ENCODE data around the gene SLC35B2.
A peak's percentile ranks its signal among the peaks of the same experiment; 100 is the strongest.

SLC35B2 gene

DNA sequence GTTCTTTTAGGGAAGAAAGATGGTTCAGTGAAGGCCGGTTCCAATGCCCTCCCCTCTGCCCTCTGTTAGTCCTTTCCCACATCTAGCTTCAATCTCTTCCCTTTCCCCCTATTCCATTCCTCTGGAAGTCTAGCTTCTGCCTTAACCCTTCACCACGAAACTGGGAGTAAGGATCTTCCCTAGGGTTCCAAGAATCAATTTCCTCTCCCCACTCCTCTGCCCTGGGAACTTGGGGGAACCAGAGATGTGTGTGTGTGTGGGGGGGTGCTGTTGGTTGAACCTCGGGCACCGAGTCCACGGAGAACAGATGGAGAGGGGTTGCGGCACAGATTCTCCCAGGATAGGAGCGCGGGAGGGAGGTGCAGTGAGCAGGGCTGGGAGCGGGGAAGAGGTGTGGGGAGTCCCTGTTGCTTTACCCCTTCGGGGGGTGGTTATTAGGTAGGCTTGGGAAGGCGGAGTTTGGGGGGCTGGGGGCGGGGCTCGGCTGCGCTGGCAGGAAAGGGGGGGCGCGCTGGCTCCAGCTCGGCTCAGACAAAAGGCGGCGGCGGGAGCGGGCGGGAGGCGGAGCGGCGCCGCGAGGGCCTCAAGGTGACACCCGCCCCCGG is 12.7 kb upstream of the SLC35B2 start, which contains the start of gene TMEM151B:
TMEM151B (plus strand) TSS at position 530 of the 605 bp plus-strand sequence. CDS start 293 bp downstream, outside the sequence.
- no CpG with 5 or more reads among the region's 29 CpGs for WGBS, 2 donors (ENCODE audit: extremely low coverage in 2 of 2, insufficient read length in 2 of 2, insufficient replicate concordance in 1 of 2)
- no peak within 1 kb of the TSS for H2BK120ac ChIP-seq (ENCODE audit: low read depth, low read length)
- peak within 1 kb of the TSS; percentile 79 for H2AFZ ChIP-seq (ENCODE audit: low read length)
- peak within 1 kb of the TSS; percentile 77 for H2AK5ac ChIP-seq (ENCODE audit: low read depth, low read length)
- H3K14ac ChIP-seq (ENCODE audit: low read length): no peak within 1 kb of the TSS
- peak within 1 kb of the TSS; percentile 51 to 78 for H3K4me3 ChIP-seq (ENCODE audit: low read length in 2 of 2)
- no peak within 1 kb of the TSS for H3K23ac ChIP-seq (ENCODE audit: low read depth, low read length, poor library complexity)
- no peaks in the 10 kb centered on the region for H3K9me3 ChIP-seq (replicated peaks in 1 of 2; ENCODE audit: control insufficient read depth in 2 of 2, insufficient read depth in 1 of 2, low read depth in 1 of 2, low read length in 2 of 2)
- H3K4ac ChIP-seq (ENCODE audit: low read length): no peak within 1 kb of the TSS
- peaks cover 29 to 40% of the 10 kb centered on the region in 2 donors for H3K4me1 ChIP-seq (ENCODE audit: control insufficient read depth in 2 of 2, insufficient read depth in 1 of 2, low read depth in 1 of 2, low read length in 2 of 2)
- H3K27ac ChIP-seq (replicated peaks; ENCODE audit: low read length): no peak within 1 kb of the TSS
- no peaks in the 10 kb centered on the region for H3K79me1 ChIP-seq (ENCODE audit: low read depth, low read length)
- no peak within 1 kb of the TSS for H4K8ac ChIP-seq (ENCODE audit: low read depth, low read length)
- peaks cover 2 to 20% of the 10 kb centered on the region in 2 donors for H3K36me3 ChIP-seq (replicated peaks in 1 of 2; ENCODE audit: control insufficient read depth in 2 of 2, insufficient read depth in 2 of 2, low read length in 2 of 2)
- peak within 1 kb of the TSS; percentile 72 for H3K4me2 ChIP-seq (ENCODE audit: insufficient read depth, low read length, poor library complexity, severe bottlenecking)
- H4K91ac ChIP-seq (ENCODE audit: low read depth, low read length, poor library complexity): no peak within 1 kb of the TSS
- no peak within 1 kb of the TSS for H2BK15ac ChIP-seq (ENCODE audit: low read length)
- peak within 1 kb of the TSS; percentile 60 for H3K9ac ChIP-seq (ENCODE audit: low read depth, low read length, poor library complexity)
- peak within 1 kb of the TSS; percentile 54 for H3K18ac ChIP-seq (ENCODE audit: low read length)
- H3K27me3 ChIP-seq (ENCODE audit: control insufficient read depth in 3 of 3, insufficient read depth in 3 of 3, low read depth in 1 of 3, low read length in 3 of 3): peaks cover 0 to 3% (median 0%) of the 10 kb centered on the region in 3 experiments
- H2BK12ac ChIP-seq (ENCODE audit: low read length): no peak within 1 kb of the TSS
- no peak for DNase-seq (ENCODE audit: low spot score)
- no peak within 1 kb of the TSS for H2BK5ac ChIP-seq (ENCODE audit: low read length)

- Histone ChIP-seq H3K27ac (replicated peaks; ENCODE audit: low read length) (no peak overlapping the region), H3K18ac (ENCODE audit: low read length) (no peak overlapping the region), H3K14ac (ENCODE audit: low read length) (no peak overlapping the region), H2BK120ac (ENCODE audit: low read depth, low read length) (no peak overlapping the region), H3K9ac (ENCODE audit: low read depth, low read length, poor library complexity) (no peak overlapping the region), H4K91ac (ENCODE audit: low read depth, low read length, poor library complexity) (no peak overlapping the region), H3K27me3 (ENCODE audit: control insufficient read depth in 3 of 3, insufficient read depth in 3 of 3, low read depth in 1 of 3, low read length in 3 of 3) (peaks cover 0 to 3% (median 0%) of the 10 kb centered on the region in 3 experiments), H2AFZ (ENCODE audit: low read length) (no peak overlapping the region), H2BK5ac (ENCODE audit: low read length) (no peak overlapping the region), H2BK12ac (ENCODE audit: low read length) (no peak overlapping the region), H3K4me3 (ENCODE audit: low read length in 2 of 2) (peak overlapping the region in 1 of 2 donors; percentile 51), H4K8ac (ENCODE audit: low read depth, low read length) (no peak overlapping the region), H2AK5ac (ENCODE audit: low read depth, low read length) (no peak overlapping the region), H3K79me1 (ENCODE audit: low read depth, low read length) (peaks cover 2% of the 10 kb centered on the region), H2BK15ac (ENCODE audit: low read length) (no peak overlapping the region), H3K23ac (ENCODE audit: low read depth, low read length, poor library complexity) (no peak overlapping the region), H3K4ac (ENCODE audit: low read length) (no peak overlapping the region), H3K4me1 (ENCODE audit: control insufficient read depth in 2 of 2, insufficient read depth in 1 of 2, low read depth in 1 of 2, low read length in 2 of 2) (peaks cover 33 to 44% of the 10 kb centered on the region in 2 donors), H3K9me3 (replicated peaks in 1 of 2; ENCODE audit: control insufficient read depth in 2 of 2, insufficient read depth in 1 of 2, low read depth in 1 of 2, low read length in 2 of 2) (no peaks in the 10 kb centered on the region), H3K4me2 (ENCODE audit: insufficient read depth, low read length, poor library complexity, severe bottlenecking) (no peak overlapping the region), H3K36me3 (replicated peaks in 1 of 2; ENCODE audit: control insufficient read depth in 2 of 2, insufficient read depth in 2 of 2, low read length in 2 of 2) (peaks cover 2 to 17% of the 10 kb centered on the region in 2 donors)
- no CpG with 5 or more reads among the region's 1 CpG for WGBS, 2 donors (ENCODE audit: extremely low coverage in 2 of 2, insufficient read length in 2 of 2, insufficient replicate concordance in 1 of 2)
- DNase-seq (ENCODE audit: low spot score): no peak
Measured at GRCh38 chr6:44269178-44269920, 12.0 kb upstream of the SLC35B2 start.

GRCh38 chr6:44268095-44268628 is 10.8 kb upstream of the SLC35B2 start:
- Histone ChIP-seq H3K4me3 (ENCODE audit: low read length in 2 of 2) (peak overlapping the region in 1 of 2 donors; percentile 5), H3K27me3 (ENCODE audit: control insufficient read depth in 3 of 3, insufficient read depth in 3 of 3, low read depth in 1 of 3, low read length in 3 of 3) (peaks cover 0 to 2% (median 0%) of the 10 kb centered on the region in 3 experiments), H2AK5ac (ENCODE audit: low read depth, low read length) (no peak overlapping the region), H2BK12ac (ENCODE audit: low read length) (no peak overlapping the region), H3K9ac (ENCODE audit: low read depth, low read length, poor library complexity) (no peak overlapping the region), H3K4me2 (ENCODE audit: insufficient read depth, low read length, poor library complexity, severe bottlenecking) (peak overlapping the region; percentile 41), H2BK15ac (ENCODE audit: low read length) (no peak overlapping the region), H2BK5ac (ENCODE audit: low read length) (peak overlapping the region; percentile 3), H2AFZ (ENCODE audit: low read length) (peak overlapping the region; percentile 72), H3K27ac (replicated peaks; ENCODE audit: low read length) (peak overlapping the region; percentile 61), H3K36me3 (replicated peaks in 1 of 2; ENCODE audit: control insufficient read depth in 2 of 2, insufficient read depth in 2 of 2, low read length in 2 of 2) (peaks cover 2 to 6% of the 10 kb centered on the region in 2 donors), H3K4ac (ENCODE audit: low read length) (no peak overlapping the region), H3K18ac (ENCODE audit: low read length) (no peak overlapping the region), H3K4me1 (ENCODE audit: control insufficient read depth in 2 of 2, insufficient read depth in 1 of 2, low read depth in 1 of 2, low read length in 2 of 2) (peaks cover 44 to 54% of the 10 kb centered on the region in 2 donors), H4K8ac (ENCODE audit: low read depth, low read length) (no peak overlapping the region), H2BK120ac (ENCODE audit: low read depth, low read length) (no peak overlapping the region), H3K14ac (ENCODE audit: low read length) (no peak overlapping the region), H3K9me3 (replicated peaks in 1 of 2; ENCODE audit: control insufficient read depth in 2 of 2, insufficient read depth in 1 of 2, low read depth in 1 of 2, low read length in 2 of 2) (no peaks in the 10 kb centered on the region), H3K23ac (ENCODE audit: low read depth, low read length, poor library complexity) (no peak overlapping the region), H4K91ac (ENCODE audit: low read depth, low read length, poor library complexity) (no peak overlapping the region), H3K79me1 (ENCODE audit: low read depth, low read length) (peaks cover 2% of the 10 kb centered on the region)
- no CpG with 5 or more reads among the region's 5 CpGs for WGBS, 2 donors (ENCODE audit: extremely low coverage in 2 of 2, insufficient read length in 2 of 2, insufficient replicate concordance in 1 of 2)
- peak; percentile 86 for DNase-seq (ENCODE audit: low spot score)

DNA sequence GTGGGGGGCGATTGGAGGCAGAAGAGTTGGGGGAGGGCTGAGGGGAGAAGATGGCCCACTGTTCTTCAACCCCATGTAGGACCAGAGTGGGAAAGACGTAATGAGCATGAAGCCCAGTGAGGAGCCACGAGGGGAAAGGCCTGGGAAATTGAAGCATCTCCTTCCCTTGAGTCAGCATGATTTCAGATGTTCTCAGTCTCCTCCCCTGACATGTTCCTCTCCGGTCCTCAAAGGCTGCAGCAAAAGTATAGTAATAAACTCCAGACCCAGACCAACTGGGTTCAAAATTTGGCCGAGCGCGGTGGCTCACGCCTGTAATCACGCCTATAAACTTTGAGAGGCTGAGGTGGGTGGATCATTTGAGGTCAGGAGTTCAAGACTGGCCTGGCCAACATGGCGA is 9.9 kb upstream of the SLC35B2 start:
- no peak overlapping the region for H2BK120ac ChIP-seq (ENCODE audit: low read depth, low read length)
- DNase-seq (ENCODE audit: low spot score): no peak
- H4K91ac ChIP-seq (ENCODE audit: low read depth, low read length, poor library complexity): no peak overlapping the region
- no peak overlapping the region for H3K27ac ChIP-seq (replicated peaks; ENCODE audit: low read length)
- peaks cover 2% of the 10 kb centered on the region for H3K79me1 ChIP-seq (ENCODE audit: low read depth, low read length)
- H3K4me3 ChIP-seq (ENCODE audit: low read length in 2 of 2): no peak overlapping the region
- H3K18ac ChIP-seq (ENCODE audit: low read length): no peak overlapping the region
- H3K36me3 ChIP-seq (replicated peaks in 1 of 2; ENCODE audit: control insufficient read depth in 2 of 2, insufficient read depth in 2 of 2, low read length in 2 of 2): peaks cover 0 to 9% of the 10 kb centered on the region in 2 donors
- H3K4ac ChIP-seq (ENCODE audit: low read length): no peak overlapping the region
- no CpG with 5 or more reads among the region's 10 CpGs for WGBS, 2 donors (ENCODE audit: extremely low coverage in 2 of 2, insufficient read length in 2 of 2, insufficient replicate concordance in 1 of 2)
- no peak overlapping the region for H2BK5ac ChIP-seq (ENCODE audit: low read length)
- no peaks in the 10 kb centered on the region for H3K9me3 ChIP-seq (replicated peaks in 1 of 2; ENCODE audit: control insufficient read depth in 2 of 2, insufficient read depth in 1 of 2, low read depth in 1 of 2, low read length in 2 of 2)
- H3K4me2 ChIP-seq (ENCODE audit: insufficient read depth, low read length, poor library complexity, severe bottlenecking): no peak overlapping the region
- H3K23ac ChIP-seq (ENCODE audit: low read depth, low read length, poor library complexity): no peak overlapping the region
- H2AFZ ChIP-seq (ENCODE audit: low read length): no peak overlapping the region
- no peaks in the 10 kb centered on the region for H3K27me3 ChIP-seq (ENCODE audit: control insufficient read depth in 3 of 3, insufficient read depth in 3 of 3, low read depth in 1 of 3, low read length in 3 of 3)
- no peak overlapping the region for H3K14ac ChIP-seq (ENCODE audit: low read length)
- H3K4me1 ChIP-seq (ENCODE audit: control insufficient read depth in 2 of 2, insufficient read depth in 1 of 2, low read depth in 1 of 2, low read length in 2 of 2): peaks cover 43 to 58% of the 10 kb centered on the region in 2 donors
- no peak overlapping the region for H4K8ac ChIP-seq (ENCODE audit: low read depth, low read length)
- no peak overlapping the region for H2AK5ac ChIP-seq (ENCODE audit: low read depth, low read length)
- H2BK12ac ChIP-seq (ENCODE audit: low read length): no peak overlapping the region
- H2BK15ac ChIP-seq (ENCODE audit: low read length): no peak overlapping the region
- H3K9ac ChIP-seq (ENCODE audit: low read depth, low read length, poor library complexity): no peak overlapping the region
